Panc1 (cell line): ENCODE measurements around the gene CLUH. TPM values are rescaled to one million over a fixed set of nuclear protein-coding genes. Genes with fewer than 3 reads are reported as not detected.
A peak's percentile ranks its signal among the peaks of the same experiment; 100 is the strongest.

Source experiments
- ATAC-seq: fragments of 200-7000 bp; cut with Tn5 transposase; 2 replicates; pipeline ENCODE4 v1.9.1; 2020; ENCODE audit warnings: mild to moderate bottlenecking, moderate library complexity
- BruUV-seq: library from RNA; stranded (reverse); fragments of 400-500 nt; replicated peaks from 2 replicates; lab custom pipeline; 2021; lab: Mats Ljungman, UMichigan
- CTCF ChIA-PET: fragments of 300-600 bp; sonication (Branson Sonifier 250); formaldehyde crosslinking; loops from one replicate; lab custom pipeline; 2022; ENCODE audit warnings: antibody characterized with exemption; lab: Charles Lee
- POLR2A ChIA-PET: fragments of 300-600 bp; sonication (Branson Sonifier 250); formaldehyde crosslinking; loops from one replicate; lab custom pipeline; 2022; ENCODE audit warnings: antibody characterized with exemption; lab: Charles Lee
- DNase-seq: peaks from one replicate; pipeline ENCODE4 v3.0.0-alpha.2; 2010; ENCODE audit warnings: low read depth, low spot score
- H3K27ac ChIP-seq: 2 replicates; pipeline ENCODE4 v1.5.1; 2011; ENCODE audit warnings: mild to moderate bottlenecking, low read length, inconsistent platforms
- H3K27me3 ChIP-seq: fragments of 200-500 bp; sonication (Bioruptor generic); 2 replicates; pipeline ENCODE4 v1.6.0; 2014; ENCODE audit warnings: low read length, inconsistent platforms; ENCODE audit not compliant: control insufficient read depth, insufficient read depth
- H3K36me3 ChIP-seq: fragments of 200-500 bp; sonication (Bioruptor generic); 2 replicates; pipeline ENCODE4 v1.5.1; 2014; ENCODE audit warnings: inconsistent platforms, mild to moderate bottlenecking, low read length, moderate library complexity; ENCODE audit not compliant: control insufficient read depth, insufficient read depth
- H3K4me1 ChIP-seq: 2 replicates; pipeline ENCODE4 v1.5.1; 2011; ENCODE audit warnings: inconsistent platforms, mild to moderate bottlenecking, low read length, moderate library complexity; ENCODE audit not compliant: control insufficient read depth, insufficient read depth
- H3K4me3 ChIP-seq, 2 experiments: 2 replicates each; pipeline ENCODE4 v1.5.1; 2011 to 2012; ENCODE audit warnings: low read depth in 2 of 2, low read length in 2 of 2, mild to moderate bottlenecking in 2 of 2, inconsistent platforms in 1 of 2, moderate library complexity in 1 of 2
- H3K9me3 ChIP-seq: fragments of 200-500 bp; sonication (Bioruptor generic); 2 replicates; pipeline ENCODE4 v1.5.1; 2014; ENCODE audit warnings: low read depth, mild to moderate bottlenecking, inconsistent platforms, low read length, moderate library complexity; ENCODE audit not compliant: control insufficient read depth, insufficient read depth
- CTCF ChIP-seq: fragments of 450-650 bp; IDR thresholded peaks from 2 replicates; pipeline ENCODE4 v1.5.1; 2017; ENCODE audit warnings: mild to moderate bottlenecking
- POLR2AphosphoS5 ChIP-seq: IDR thresholded peaks from 2 replicates; pipeline ENCODE4 v1.6.1; 2012; ENCODE audit warnings: mild to moderate bottlenecking, low read depth, low read length, moderate library complexity
- REST ChIP-seq, 2 experiments: IDR thresholded peaks; 2 replicates each; pipeline ENCODE4 v1.6.1; 2011 to 2012; ENCODE audit warnings: low read depth in 2 of 2, control low read depth in 1 of 2, low read length in 1 of 2, mild to moderate bottlenecking in 1 of 2, moderate library complexity in 1 of 2; ENCODE audit not compliant: insufficient read depth in 1 of 2
- SIN3A ChIP-seq: IDR thresholded peaks from 2 replicates; pipeline ENCODE4 v1.6.1; 2012; ENCODE audit warnings: low read depth, mild to moderate bottlenecking, low read length, moderate library complexity, borderline replicate concordance; ENCODE audit not compliant: insufficient read depth
- TCF7L2 ChIP-seq: IDR thresholded peaks from 2 replicates; pipeline ENCODE4 v1.6.1; 2011; ENCODE audit warnings: mild to moderate bottlenecking, low read depth, low read length, inconsistent platforms
- in situ Hi-C: cut with HindIII; loops from 2 replicates; pipeline ENCODE4 v1.10.0; 2016; ENCODE audit warnings: low sequenced_read_pairs, low pct_unique_long_range_greater_than_20kb
- intact Hi-C: fragments of 100-400 bp; cut with micrococcal nuclease; formaldehyde crosslinking; loops from one replicate; pipeline ENCODE4 v1.10.0; 2022; ENCODE audit not compliant: unreplicated experiment
- total RNA-seq: library from RNA; stranded (reverse); gene quantifications from one replicate; pipeline ENCODE4 v1.2.1, GENCODE V29; 2021; ENCODE audit not compliant: unreplicated experiment

CLUH gene
- total RNA-seq, 1 experiment from 2014 or later = 119 TPM

GRCh38 chr17:2709183-2709661 is 2.3 kb downstream of the CLUH start:
- no peak for DNase-seq
- CTCF ChIA-PET = no interaction called here
- intact Hi-C loops = no loop called here
- in situ Hi-C loops = no loop called here
- Histone ChIP-seq H3K4me3 (peak overlapping the region; percentile 73 to 82), H3K4me1 (peaks cover 24% of the 10 kb centered on the region), H3K27me3 (no peaks in the 10 kb centered on the region), H3K27ac (peak overlapping the region; percentile 86), H3K9me3 (no peaks in the 10 kb centered on the region), H3K36me3 (no peaks in the 10 kb centered on the region; the same call in 1 of the 2 replicates)
- no TSS peak for BruUV-seq
- ATAC-seq = peak; percentile 24; the same call in 1 of the 2 replicates
- POLR2A ChIA-PET = no interaction called here
- TF ChIP-seq REST (IDR thresholded peaks at IDR 0.05; ENCODE audit: insufficient read depth in 1 of 2, low read depth in 2 of 2, low read length in 1 of 2) (no peak), SIN3A (no peak), POLR2AphosphoS5 (no peak), TCF7L2 (no peak), CTCF (no peak)

GRCh38 chr17:2708585-2709182 is 2.9 kb downstream of the CLUH start:
- CTCF ChIA-PET = no interaction called here
- Histone ChIP-seq H3K36me3 (no peaks in the 10 kb centered on the region; the same call in 1 of the 2 replicates), H3K4me3 (peak overlapping the region; percentile 73 to 82), H3K27me3 (no peaks in the 10 kb centered on the region), H3K9me3 (no peaks in the 10 kb centered on the region), H3K4me1 (peaks cover 24% of the 10 kb centered on the region), H3K27ac (peak overlapping the region; percentile 86)
- no peak for TF ChIP-seq CTCF
- no peak for TF ChIP-seq TCF7L2
- no peak for TF ChIP-seq REST (IDR thresholded peaks at IDR 0.05; ENCODE audit: insufficient read depth in 1 of 2, low read depth in 2 of 2, low read length in 1 of 2)
- ATAC-seq (no peak), DNase-seq (no peak)
- in situ Hi-C loops = no loop called here
- intact Hi-C loops = no loop called here
- POLR2A ChIA-PET = no interaction called here
- no TSS peak for BruUV-seq
